GM23338 (cell line): ENCODE measurements around the gene DLL4. TPM values are rescaled to one million over a fixed set of nuclear protein-coding genes. Genes with fewer than 3 reads are reported as not detected.

Experiments
- ATAC-seq: fragments of 200-7000 bp; cut with Tn5 transposase; 3 replicates; pipeline ENCODE4 v1.9.1; 2020
- DNase-seq: peaks from one replicate; pipeline ENCODE4 v3.0.0-alpha.2; 2015; ENCODE audit warnings: low spot score
- H2AFZ ChIP-seq: fragments of 200-600 bp; sonication (generic); 2 replicates; pipeline ENCODE4 v1.8.0; 2016; ENCODE audit warnings: antibody characterized with exemption, mild to moderate bottlenecking, moderate library complexity
- H3F3A ChIP-seq: fragments of 200-600 bp; sonication (generic); replicated peaks from 2 replicates; pipeline ENCODE4 v1.8.0; 2017; ENCODE audit warnings: antibody characterized with exemption, mixed run types, low read depth
- H3K27ac ChIP-seq: fragments of 200-600 bp; sonication (generic); 2 replicates; pipeline ENCODE4 v1.6.1; 2016; ENCODE audit warnings: low read depth
- H3K27me3 ChIP-seq: fragments of 200-600 bp; sonication (generic); 2 replicates; pipeline ENCODE4 v1.8.0; 2016; ENCODE audit warnings: mild to moderate bottlenecking, mixed run types, moderate library complexity; ENCODE audit not compliant: insufficient read depth
- H3K36me3 ChIP-seq: fragments of 200-600 bp; sonication (generic); 2 replicates; pipeline ENCODE4 v1.8.0; 2016; ENCODE audit warnings: mild to moderate bottlenecking; ENCODE audit not compliant: insufficient read depth
- H3K4me1 ChIP-seq: fragments of 200-600 bp; sonication (generic); 2 replicates; pipeline ENCODE4 v1.8.0; 2016; ENCODE audit warnings: mild to moderate bottlenecking, moderate library complexity; ENCODE audit not compliant: insufficient read depth
- H3K4me2 ChIP-seq: fragments of 200-600 bp; sonication (generic); 2 replicates; pipeline ENCODE4 v1.7.1; 2017; ENCODE audit warnings: mixed run types
- H3K4me3 ChIP-seq: fragments of 200-600 bp; sonication (generic); 2 replicates; pipeline ENCODE4 v1.6.1; 2016; ENCODE audit warnings: mixed run types
- H3K79me2 ChIP-seq: fragments of 200-600 bp; sonication (generic); replicated peaks from 2 replicates; pipeline ENCODE4 v1.8.0; 2017; ENCODE audit warnings: mild to moderate bottlenecking; ENCODE audit not compliant: insufficient read depth
- H3K9me2 ChIP-seq: fragments of 200-600 bp; sonication (generic); 2 replicates; pipeline ENCODE4 v1.8.0; 2017; ENCODE audit not compliant: insufficient read depth
- H4K20me1 ChIP-seq: fragments of 200-600 bp; sonication (generic); replicated peaks from 2 replicates; pipeline ENCODE4 v1.8.0; 2017; ENCODE audit warnings: mild to moderate bottlenecking; ENCODE audit not compliant: insufficient read depth
- H3K27ac Mint-ChIP-seq: 2 replicates; pipeline ENCODE4 v1.8.0; 2020; ENCODE audit warnings: inconsistent platforms, mild to moderate bottlenecking, moderate library complexity, mixed read lengths
- H3K27me3 Mint-ChIP-seq: 3 replicates; pipeline ENCODE4 v1.8.0; 2022; ENCODE audit warnings: low read depth, mild to moderate bottlenecking, moderate library complexity, mixed read lengths, inconsistent platforms; ENCODE audit not compliant: insufficient read depth, poor library complexity
- H3K36me3 Mint-ChIP-seq: 3 replicates; pipeline ENCODE4 v1.8.0; 2021; ENCODE audit warnings: low read depth, mild to moderate bottlenecking, inconsistent platforms, moderate library complexity, mixed read lengths
- H3K4me1 Mint-ChIP-seq: 3 replicates; pipeline ENCODE4 v1.8.0; 2020; ENCODE audit warnings: mild to moderate bottlenecking, inconsistent platforms, mixed read lengths
- H3K4me3 Mint-ChIP-seq: 3 replicates; pipeline ENCODE4 v1.8.0; 2021; ENCODE audit warnings: moderate library complexity, mild to moderate bottlenecking, inconsistent platforms, mixed read lengths
- H3K9me3 Mint-ChIP-seq: 3 replicates; pipeline ENCODE4 v1.8.0; 2020; ENCODE audit warnings: moderate library complexity, mild to moderate bottlenecking, inconsistent platforms, mixed read lengths
- CREB1 ChIP-seq: fragments of 250-450 bp; sonication (Bioruptor Pico); IDR thresholded peaks from 2 replicates; pipeline ENCODE4 v1.5.0; 2020; ENCODE audit warnings: low read depth, mild to moderate bottlenecking, moderate library complexity
- ETS1 ChIP-seq: IDR thresholded peaks from 2 replicates; pipeline ENCODE4 v1.6.1; 2016; ENCODE audit warnings: antibody characterized with exemption
- JUNB ChIP-seq: IDR thresholded peaks from one replicate; pipeline ENCODE4 v1.6.1; 2016; ENCODE audit warnings: antibody characterized with exemption; ENCODE audit not compliant: unreplicated experiment
- NANOG ChIP-seq: IDR thresholded peaks from 2 replicates; pipeline ENCODE4 v1.6.1; 2016; ENCODE audit warnings: antibody characterized with exemption, borderline replicate concordance
- POLR2AphosphoS5 ChIP-seq: IDR thresholded peaks from 2 replicates; pipeline ENCODE4 v1.6.1; 2016; ENCODE audit warnings: antibody characterized with exemption, low read depth
- STAT1 ChIP-seq: IDR thresholded peaks from one replicate; pipeline ENCODE4 v1.6.1; 2016; ENCODE audit warnings: antibody characterized with exemption; ENCODE audit not compliant: unreplicated experiment
- ZNF114 ChIP-seq: fragments of 250-450 bp; sonication (Bioruptor Pico); IDR thresholded peaks from 2 replicates; pipeline ENCODE4 v1.5.0; 2020; ENCODE audit warnings: mild to moderate bottlenecking, moderate library complexity
- ZNF331 ChIP-seq: fragments of 250-450 bp; sonication (Bioruptor Pico); IDR thresholded peaks from 2 replicates; pipeline ENCODE4 v1.5.0; 2020; ENCODE audit warnings: low read depth, mild to moderate bottlenecking, moderate library complexity
- ZNF462 ChIP-seq: fragments of 250-450 bp; sonication (Bioruptor Pico); IDR thresholded peaks from 2 replicates; pipeline ENCODE4 v1.5.0; 2020; ENCODE audit warnings: mild to moderate bottlenecking, moderate library complexity
- polyA plus RNA-seq: library from polyadenylated mRNA; unstranded; fragments of >200 nt; fragmentation: Nextera tagmentation; extraction: Ambion mirVana; gene quantifications from 2 replicates; pipeline ENCODE4 v1.2.1, GENCODE V29; 2016
- total RNA-seq: library from RNA; depleted of rRNA; stranded (reverse); fragments of >200 nt; shearing (Covaris generic); gene quantifications from 2 replicates; pipeline ENCODE4 v1.2.3, GENCODE V29; 2014
- TF ChIP-seq, protein P1 (sequence below), 2 experiments: fragments of 200-600 bp in 1 of 2; sonication (generic) in 1 of 2; conservative IDR thresholded peaks; 2 replicates each; pipeline versions ENCODE4 v1.5.1 to v1.6.1; 2016 to 2017; ENCODE audit warnings: antibody characterized with exemption in 2 of 2, low read depth in 2 of 2, mild to moderate bottlenecking in 2 of 2, moderate library complexity in 1 of 2

The DLL4 gene
- total and polyA plus RNA-seq, 2 experiments from 2014 or later = 0.31 to 0.99 TPM

DNA sequence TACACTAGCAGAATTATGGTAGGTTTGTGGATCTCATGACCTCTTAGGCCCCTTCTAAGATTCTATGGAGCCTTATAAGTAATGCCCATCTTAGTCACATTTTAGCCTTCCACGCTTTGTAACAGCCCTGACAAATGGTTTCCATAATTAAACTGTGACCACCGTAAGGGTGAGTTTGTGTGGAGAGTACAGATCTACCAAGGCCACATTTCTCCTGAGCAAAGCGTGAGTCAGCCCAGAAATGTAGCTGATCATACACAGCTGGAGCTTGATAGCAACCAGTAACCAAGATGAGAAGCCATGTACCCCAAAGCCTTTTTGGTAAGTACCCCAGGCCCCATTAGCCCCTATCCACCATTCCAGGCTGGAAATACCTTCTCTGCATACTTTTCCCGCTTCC lies 55.8 kb downstream of the DLL4 start:
- Histone ChIP-seq H3K4me3 (no peak overlapping the region), H4K20me1 (peaks cover 11% of the 10 kb centered on the region; the same call in 1 of the 2 replicates), H3K27ac (no peak overlapping the region), H3K9me2 (no peaks in the 10 kb centered on the region), H3F3A (0 out of 2 replicates have a peak, but pooled peaks cover 11% of the 10 kb centered on the region), H3K4me2 (no peak overlapping the region), H3K79me2 (no peaks in the 10 kb centered on the region), H3K4me1 (no peaks in the 10 kb centered on the region), H3K27me3 (no peaks in the 10 kb centered on the region), H2AFZ (no peak overlapping the region), H3K36me3 (peaks cover 70% of the 10 kb centered on the region)
- Mint-ChIP-seq H3K36me3 (peaks cover 84% of the 10 kb centered on the region), H3K4me3 (no peak overlapping the region), H3K4me1 (no peaks in the 10 kb centered on the region), H3K27me3 (no peaks in the 10 kb centered on the region), H3K9me3 (no peaks in the 10 kb centered on the region; the same call in 2 of the 3 replicates), H3K27ac (no peak overlapping the region)
- TF ChIP-seq ETS1 (no peak), ZNF114 (CRISPR knock-in tag) (no peak), POLR2AphosphoS5 (no peak)
- DNase-seq (no peak), ATAC-seq (no peak)

GRCh38 chr15:40985541-40986330 lies 56.6 kb downstream of the DLL4 start:
- no peak overlapping the region for H3K4me3 ChIP-seq
- Mint-ChIP-seq H3K4me1 (no peaks in the 10 kb centered on the region), H3K4me3 (no peak overlapping the region), H3K36me3 (peaks cover 84% of the 10 kb centered on the region), H3K27ac (no peak overlapping the region), H3K9me3 (no peaks in the 10 kb centered on the region; the same call in 2 of the 3 replicates), H3K27me3 (no peaks in the 10 kb centered on the region)
- no peak for DNase-seq
- H3K27ac ChIP-seq = no peak overlapping the region
- H3K79me2 ChIP-seq = no peaks in the 10 kb centered on the region
- no peaks in the 10 kb centered on the region for H3K27me3 ChIP-seq
- no peaks in the 10 kb centered on the region for H3K9me2 ChIP-seq
- no peak overlapping the region for H2AFZ ChIP-seq
- H3K4me2 ChIP-seq = no peak overlapping the region
- H3F3A ChIP-seq = 0 out of 2 replicates have a peak, but pooled peaks cover 14% of the 10 kb centered on the region
- peaks cover 63% of the 10 kb centered on the region for H3K36me3 ChIP-seq
- ATAC-seq = no peak
- H3K4me1 ChIP-seq = no peaks in the 10 kb centered on the region
- peaks cover 11% of the 10 kb centered on the region; the same call in 1 of the 2 replicates for H4K20me1 ChIP-seq
- no peak for TF ChIP-seq ZNF331 (CRISPR knock-in tag)
- no peak for TF ChIP-seq NANOG
- TF ChIP-seq POLR2AphosphoS5 = no peak
- TF ChIP-seq JUNB = no peak
- no peak for TF ChIP-seq ZNF114 (CRISPR knock-in tag)
- TF ChIP-seq, protein P1, sequence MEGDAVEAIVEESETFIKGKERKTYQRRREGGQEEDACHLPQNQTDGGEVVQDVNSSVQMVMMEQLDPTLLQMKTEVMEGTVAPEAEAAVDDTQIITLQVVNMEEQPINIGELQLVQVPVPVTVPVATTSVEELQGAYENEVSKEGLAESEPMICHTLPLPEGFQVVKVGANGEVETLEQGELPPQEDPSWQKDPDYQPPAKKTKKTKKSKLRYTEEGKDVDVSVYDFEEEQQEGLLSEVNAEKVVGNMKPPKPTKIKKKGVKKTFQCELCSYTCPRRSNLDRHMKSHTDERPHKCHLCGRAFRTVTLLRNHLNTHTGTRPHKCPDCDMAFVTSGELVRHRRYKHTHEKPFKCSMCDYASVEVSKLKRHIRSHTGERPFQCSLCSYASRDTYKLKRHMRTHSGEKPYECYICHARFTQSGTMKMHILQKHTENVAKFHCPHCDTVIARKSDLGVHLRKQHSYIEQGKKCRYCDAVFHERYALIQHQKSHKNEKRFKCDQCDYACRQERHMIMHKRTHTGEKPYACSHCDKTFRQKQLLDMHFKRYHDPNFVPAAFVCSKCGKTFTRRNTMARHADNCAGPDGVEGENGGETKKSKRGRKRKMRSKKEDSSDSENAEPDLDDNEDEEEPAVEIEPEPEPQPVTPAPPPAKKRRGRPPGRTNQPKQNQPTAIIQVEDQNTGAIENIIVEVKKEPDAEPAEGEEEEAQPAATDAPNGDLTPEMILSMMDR (conservative IDR thresholded peaks at IDR 0.05; ENCODE audit: low read depth in 2 of 2) = no peak
- TF ChIP-seq STAT1 = no peak
- TF ChIP-seq ZNF462 (CRISPR knock-in tag) = no peak
- TF ChIP-seq ETS1 = no peak
- TF ChIP-seq CREB1 (CRISPR knock-in tag) = no peak
